HUES64 (cell line): Measurements from ENCODE around the gene SND1.

Experiments
- H3K27ac ChIP-seq: 2 replicates; pipeline ENCODE4 v1.7.0; 2013; ENCODE audit warnings: low read depth, low read length, inconsistent platforms
- H3K27me3 ChIP-seq: 2 replicates; pipeline ENCODE4 v1.6.1; 2013; ENCODE audit warnings: mild to moderate bottlenecking, low read length; ENCODE audit not compliant: insufficient read depth
- H3K36me3 ChIP-seq: 2 replicates; pipeline ENCODE4 v1.6.1; 2013; ENCODE audit warnings: mild to moderate bottlenecking, low read length; ENCODE audit not compliant: insufficient read depth
- H3K4me1 ChIP-seq: 2 replicates; pipeline ENCODE4 v1.6.1; 2013; ENCODE audit warnings: mild to moderate bottlenecking, low read length, moderate library complexity; ENCODE audit not compliant: insufficient read depth
- H3K4me3 ChIP-seq: 2 replicates; pipeline ENCODE4 v1.5.1; 2013; ENCODE audit warnings: mild to moderate bottlenecking, low read length, moderate library complexity
- H3K9ac ChIP-seq: 2 replicates; pipeline ENCODE4 v1.6.1; 2013; ENCODE audit warnings: mild to moderate bottlenecking, low read depth, low read length
- H3K9me3 ChIP-seq: 2 replicates; pipeline ENCODE4 v1.6.1; 2013; ENCODE audit warnings: low read depth, low read length; ENCODE audit not compliant: insufficient read depth
- WGBS: fragments of 150-250, 120-280 bp; methylation state at CpG from one replicate; pipeline ENCODE4 v1.1.7; 2013; ENCODE audit warnings: missing lambda C conversion rate; 5-methylcytosine and 5-hydroxymethylcytosine counted together

SND1 gene

DNA sequence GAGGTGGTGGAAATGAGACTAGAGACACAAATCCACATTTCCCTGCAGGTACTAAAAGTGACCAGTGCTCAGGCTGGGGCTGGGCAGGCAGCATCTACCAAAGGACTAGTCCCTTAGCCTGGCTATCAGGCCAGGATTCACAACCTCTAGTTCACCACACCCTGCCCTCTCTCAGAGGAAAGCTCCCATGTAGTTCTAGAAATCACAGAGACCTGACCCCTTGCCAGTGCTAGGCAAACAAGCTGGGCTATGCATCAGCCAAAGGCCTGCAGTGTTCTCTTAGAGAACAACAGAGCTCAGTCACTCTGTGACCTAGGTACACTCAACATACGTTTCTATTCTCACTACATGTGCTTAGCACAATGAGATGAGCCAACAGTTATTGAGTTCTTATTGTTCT, 405.9 kb downstream of the SND1 start:
- no peak overlapping the region for H3K27ac ChIP-seq
- H3K9me3 ChIP-seq: no peaks in the 10 kb centered on the region
- no peaks in the 10 kb centered on the region for H3K36me3 ChIP-seq
- H3K4me1 ChIP-seq: peaks cover 5% of the 10 kb centered on the region; the same call in 1 of the 2 replicates
- no peaks in the 10 kb centered on the region for H3K27me3 ChIP-seq
- no peak overlapping the region for H3K9ac ChIP-seq
- 83% methylated on average over 1 of the region's 1 CpG for WGBS
- no peak overlapping the region for H3K4me3 ChIP-seq

GRCh38 chr7:128059143-128059988, 407.4 kb downstream of the SND1 start:
- no peaks in the 10 kb centered on the region for H3K9me3 ChIP-seq
- H3K4me1 ChIP-seq: peaks cover 5% of the 10 kb centered on the region; the same call in 1 of the 2 replicates
- 89% methylated on average over 7 of the region's 7 CpGs for WGBS
- H3K9ac ChIP-seq: no peak overlapping the region
- no peak overlapping the region for H3K4me3 ChIP-seq
- H3K27me3 ChIP-seq: no peaks in the 10 kb centered on the region
- H3K36me3 ChIP-seq: no peaks in the 10 kb centered on the region
- no peak overlapping the region for H3K27ac ChIP-seq

- Histone ChIP-seq H3K36me3 (no peaks in the 10 kb centered on the region), H3K9ac (no peak overlapping the region), H3K4me3 (no peak overlapping the region), H3K27ac (no peak overlapping the region), H3K4me1 (peaks cover 5% of the 10 kb centered on the region; the same call in 1 of the 2 replicates), H3K27me3 (no peaks in the 10 kb centered on the region), H3K9me3 (no peaks in the 10 kb centered on the region)
- WGBS: 86% methylated on average over 3 of the region's 3 CpGs
Measured at GRCh38 chr7:128060018-128060417, 408.0 kb downstream of the SND1 start.

DNA sequence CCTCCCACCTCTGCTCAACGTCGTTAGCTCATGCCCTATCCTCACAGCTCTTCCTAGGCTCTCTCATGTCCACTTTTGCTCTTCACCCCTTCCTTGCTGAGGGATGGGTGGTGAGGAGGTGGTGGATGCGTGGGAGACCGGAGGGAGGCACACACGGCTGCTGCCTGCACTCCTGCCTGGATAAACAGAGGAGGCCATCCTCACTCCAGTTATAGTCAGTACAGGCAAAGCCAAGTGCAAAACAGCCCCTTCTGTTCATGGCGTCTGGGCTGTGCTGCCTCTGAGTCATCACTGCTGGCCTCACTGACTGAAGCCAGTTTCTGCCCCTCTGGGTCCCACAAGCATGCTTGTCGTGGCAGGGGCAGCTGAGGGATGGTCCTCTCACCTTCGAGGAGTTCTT, 411.1 kb downstream of the SND1 start:
- 93% methylated on average over 8 of the region's 8 CpGs for WGBS
- H3K4me3 ChIP-seq: no peak overlapping the region
- no peaks in the 10 kb centered on the region for H3K9me3 ChIP-seq
- H3K4me1 ChIP-seq: peaks cover 5% of the 10 kb centered on the region; the same call in 1 of the 2 replicates
- H3K27me3 ChIP-seq: no peaks in the 10 kb centered on the region
- no peak overlapping the region for H3K9ac ChIP-seq
- H3K27ac ChIP-seq: no peak overlapping the region
- no peaks in the 10 kb centered on the region for H3K36me3 ChIP-seq

- Histone ChIP-seq H3K36me3 (no peaks in the 10 kb centered on the region), H3K27ac (no peak overlapping the region), H3K4me1 (no peaks in the 10 kb centered on the region), H3K4me3 (no peak overlapping the region), H3K9ac (no peak overlapping the region), H3K27me3 (no peaks in the 10 kb centered on the region), H3K9me3 (no peaks in the 10 kb centered on the region)
- 95% methylated on average over 7 of the region's 7 CpGs for WGBS
Measured at GRCh38 chr7:128065872-128066271, 413.9 kb downstream of the SND1 start.

DNA sequence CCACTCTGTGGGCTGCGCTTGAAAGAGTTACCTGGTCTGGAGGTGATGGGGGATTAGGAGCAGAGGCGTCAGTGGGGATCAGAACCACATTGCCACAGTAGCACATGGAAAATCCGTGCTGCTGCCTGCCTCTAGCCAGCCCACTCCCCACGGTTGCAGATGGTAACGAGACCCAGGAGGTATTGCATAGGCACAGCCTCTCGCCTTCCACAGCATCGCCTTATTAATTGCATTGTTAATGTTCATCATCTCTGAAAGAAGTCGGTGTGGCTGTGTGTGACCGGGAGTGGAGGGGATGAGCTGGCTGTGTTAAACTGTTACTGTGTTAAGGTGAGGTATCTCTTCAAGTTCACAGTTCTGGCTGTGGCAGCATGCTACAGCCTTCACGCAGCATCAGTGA, 414.4 kb downstream of the SND1 start:
- no peaks in the 10 kb centered on the region for H3K9me3 ChIP-seq
- no peaks in the 10 kb centered on the region for H3K36me3 ChIP-seq
- H3K9ac ChIP-seq: no peak overlapping the region
- H3K4me3 ChIP-seq: no peak overlapping the region
- WGBS: 92% methylated on average over 10 of the region's 10 CpGs
- H3K27ac ChIP-seq: no peak overlapping the region
- H3K27me3 ChIP-seq: no peaks in the 10 kb centered on the region
- no peaks in the 10 kb centered on the region for H3K4me1 ChIP-seq

- H3K9ac ChIP-seq: no peak overlapping the region
- H3K36me3 ChIP-seq: no peaks in the 10 kb centered on the region
- no peaks in the 10 kb centered on the region for H3K27me3 ChIP-seq
- no peak overlapping the region for H3K4me3 ChIP-seq
- 73% methylated on average over 5 of the region's 5 CpGs for WGBS
- H3K4me1 ChIP-seq: no peaks in the 10 kb centered on the region
- no peaks in the 10 kb centered on the region for H3K9me3 ChIP-seq
- no peak overlapping the region for H3K27ac ChIP-seq
Measured at GRCh38 chr7:128066858-128067257, 414.9 kb downstream of the SND1 start.

DNA sequence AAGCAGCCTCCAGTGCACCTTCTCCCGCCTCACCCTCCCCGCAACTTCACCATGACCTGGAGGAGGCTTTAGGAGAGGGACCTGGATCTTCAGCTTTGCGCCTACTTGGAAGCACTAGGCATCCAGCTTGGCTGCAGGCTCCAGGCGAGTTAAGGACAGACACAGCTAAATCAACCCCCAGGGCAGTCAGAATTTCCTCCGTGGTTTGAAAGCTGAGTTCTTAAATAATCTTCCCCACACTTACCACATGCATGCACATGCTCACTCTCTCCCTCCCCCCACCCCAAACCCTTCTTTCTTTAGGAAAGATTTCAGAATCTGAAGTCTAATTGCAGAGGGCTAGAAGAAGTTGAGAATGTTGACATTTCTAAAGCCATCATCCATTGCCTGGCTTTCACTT, 416.0 kb downstream of the SND1 start:
- no peaks in the 10 kb centered on the region for H3K36me3 ChIP-seq
- 89% methylated on average over 5 of the region's 5 CpGs for WGBS

DNA sequence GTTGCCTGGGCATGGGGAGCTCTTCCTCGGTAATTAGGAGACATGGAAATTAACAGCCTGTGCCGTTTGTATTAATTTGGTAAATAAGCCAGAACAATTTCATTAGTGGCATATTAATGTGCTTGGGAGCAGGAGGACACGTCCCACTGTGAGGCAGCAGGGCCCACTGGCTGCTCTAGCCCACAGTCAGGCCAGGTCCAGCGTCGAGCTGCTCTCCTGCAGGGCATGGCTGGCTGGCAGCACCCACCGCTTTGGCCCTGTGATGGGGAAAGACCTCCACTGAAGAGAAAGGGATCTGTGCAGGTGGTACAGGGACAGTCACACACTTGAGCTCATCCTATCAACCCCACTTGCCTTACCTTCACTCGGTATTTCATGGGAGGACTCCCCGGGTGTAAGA, 416.8 kb downstream of the SND1 start:
- H3K9ac ChIP-seq: no peak overlapping the region
- no peak overlapping the region for H3K4me3 ChIP-seq
- H3K36me3 ChIP-seq: no peaks in the 10 kb centered on the region
- no peaks in the 10 kb centered on the region for H3K9me3 ChIP-seq
- H3K27ac ChIP-seq: no peak overlapping the region
- no peaks in the 10 kb centered on the region for H3K27me3 ChIP-seq
- WGBS: 91% methylated on average over 8 of the region's 8 CpGs
- no peaks in the 10 kb centered on the region for H3K4me1 ChIP-seq

More for the DNA sequence above, 416.0 kb downstream of the SND1 start:
- no peak overlapping the region for H3K27ac ChIP-seq
- H3K9me3 ChIP-seq: no peaks in the 10 kb centered on the region
- H3K9ac ChIP-seq: no peak overlapping the region
- H3K27me3 ChIP-seq: no peaks in the 10 kb centered on the region
- H3K4me1 ChIP-seq: no peaks in the 10 kb centered on the region
- no peak overlapping the region for H3K4me3 ChIP-seq

DNA sequence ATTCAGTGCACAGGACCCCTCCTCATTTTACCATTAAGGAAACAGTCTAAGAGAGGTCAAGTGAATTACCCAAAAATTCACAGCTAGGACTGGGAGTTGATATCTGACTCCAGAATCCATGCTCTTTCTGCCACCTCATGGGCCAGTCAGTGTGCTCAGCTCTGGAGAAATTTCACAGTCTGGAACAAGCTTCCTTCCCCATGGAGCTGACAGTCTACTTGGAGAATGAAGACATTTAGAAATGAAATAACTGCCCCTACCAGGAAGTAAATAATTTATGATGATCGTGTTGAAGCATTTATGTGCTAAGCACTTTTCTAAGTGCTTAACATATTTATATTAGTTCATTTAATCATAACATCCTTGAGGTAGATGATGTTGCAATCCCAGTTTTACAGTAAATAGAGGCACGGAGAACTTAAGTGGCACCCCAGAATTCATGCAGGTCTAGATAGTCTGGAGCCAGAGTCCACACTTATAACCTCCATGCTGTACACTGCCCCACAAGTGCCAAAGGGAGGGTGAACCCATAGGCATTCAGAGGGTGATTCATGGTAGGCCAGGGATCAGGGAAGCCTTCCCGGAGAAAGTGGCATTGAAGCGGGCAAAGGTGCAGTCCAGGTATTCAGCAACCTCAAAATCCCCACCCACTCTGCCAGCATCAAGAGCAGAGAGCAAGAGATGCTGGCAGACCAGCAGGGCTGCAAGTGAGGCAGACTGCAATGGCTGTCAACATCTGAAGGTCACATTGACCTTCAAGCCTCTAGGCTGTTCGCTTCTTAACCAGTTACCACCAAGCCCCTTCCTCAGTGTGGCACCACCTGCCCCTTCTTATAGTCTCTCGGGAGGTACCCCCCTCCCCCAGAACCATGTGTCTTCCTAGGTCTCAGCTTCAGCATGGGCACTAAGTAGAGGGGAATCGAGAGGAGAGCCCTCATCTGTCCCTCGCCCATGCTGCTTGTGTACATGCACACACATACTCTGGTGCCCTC, 417.7 kb downstream of the SND1 start:
- WGBS: 95% methylated on average over 7 of the region's 8 CpGs
- H3K9me3 ChIP-seq: no peaks in the 10 kb centered on the region
- H3K4me1 ChIP-seq: no peaks in the 10 kb centered on the region
- H3K36me3 ChIP-seq: no peaks in the 10 kb centered on the region
- no peak overlapping the region for H3K4me3 ChIP-seq
- no peak overlapping the region for H3K27ac ChIP-seq
- no peaks in the 10 kb centered on the region for H3K27me3 ChIP-seq
- no peak overlapping the region for H3K9ac ChIP-seq

GRCh38 chr7:128071376-128071775, 419.4 kb downstream of the SND1 start:
- peaks cover under 1% of the 10 kb centered on the region; the same call in 1 of the 2 replicates for H3K4me1 ChIP-seq
- H3K27me3 ChIP-seq: no peaks in the 10 kb centered on the region
- no peak overlapping the region for H3K4me3 ChIP-seq
- H3K36me3 ChIP-seq: no peaks in the 10 kb centered on the region
- no peaks in the 10 kb centered on the region for H3K9me3 ChIP-seq
- H3K9ac ChIP-seq: no peak overlapping the region
- 90% methylated on average over 6 of the region's 6 CpGs for WGBS
- H3K27ac ChIP-seq: no peak overlapping the region
